ENCODE data around the gene MCFD2. TPM values are rescaled to one million over a fixed set of nuclear protein-coding genes. Genes with fewer than 3 reads are reported as not detected.

Gene MCFD2
- total RNA-seq, 4 donors from 2014 or later = 88.1 to 118 (median 95.6) TPM

- DNase-seq (ENCODE audit: low spot score) = no peak
Observed at GRCh38 chr2:46888421-46888952, 27.1 kb downstream of the MCFD2 start.

GRCh38 chr2:46887028-46887885 lies 28.3 kb downstream of the MCFD2 start:
- DNase-seq (ENCODE audit: low spot score) (no peak), ATAC-seq (ENCODE audit: low FRiP score) (no peak)
- no peak for TF ChIP-seq CTCF (IDR thresholded peaks at IDR 0.05)

More at GRCh38 chr2:46888421-46888952, 27.1 kb downstream of the MCFD2 start:
- TF ChIP-seq CTCF (IDR thresholded peaks at IDR 0.05) = no peak
- peak; percentile 20 for ATAC-seq (ENCODE audit: low FRiP score)

- DNase-seq (ENCODE audit: low spot score) = no peak
- no peak for TF ChIP-seq CTCF (IDR thresholded peaks at IDR 0.05)
- ATAC-seq (ENCODE audit: low FRiP score) = no peak
Observed at GRCh38 chr2:46886268-46887027, 29.2 kb downstream of the MCFD2 start.

- ATAC-seq (ENCODE audit: low FRiP score) (no peak), DNase-seq (ENCODE audit: low spot score) (no peak)
- TF ChIP-seq CTCF (IDR thresholded peaks at IDR 0.05) = no peak
Observed at GRCh38 chr2:46885376-46885775, 30.2 kb downstream of the MCFD2 start.

GRCh38 chr2:46879511-46879910 lies 36.1 kb downstream of the MCFD2 start:
- DNase-seq (ENCODE audit: low spot score) (no peak), ATAC-seq (ENCODE audit: low FRiP score) (no peak)
- no peak for TF ChIP-seq CTCF (IDR thresholded peaks at IDR 0.05)

- DNase-seq (ENCODE audit: low spot score) (no peak), ATAC-seq (ENCODE audit: low FRiP score) (no peak)
- no peak for TF ChIP-seq CTCF (IDR thresholded peaks at IDR 0.05)
Observed at GRCh38 chr2:46878886-46879285, 36.7 kb downstream of the MCFD2 start.
